Stomach (tissue), 4 donors: ENCODE results near the gene SLC35E2B.

Experiments
- CTCF ChIP-seq, 7 experiments: fragments of 450-650 bp in 4 of 7; fragments of 200-600 bp in 3 of 7; sonication (generic) in 3 of 7; IDR thresholded peaks; one replicate each; pipeline ENCODE4 v1.5.1; 2016 to 2019; ENCODE audit warnings: antibody characterized with exemption in 7 of 7, control low read depth in 2 of 7, mild to moderate bottlenecking in 1 of 7
- POLR2A ChIP-seq, 4 donors: fragments of 450-650 bp; IDR thresholded peaks; one replicate each; pipeline ENCODE4 v1.6.1; 2016; ENCODE audit warnings: antibody characterized with exemption in 4 of 4, control low read depth in 2 of 4, mild to moderate bottlenecking in 1 of 4, moderate library complexity in 1 of 4

- TF ChIP-seq CTCF (IDR thresholded peaks at IDR 0.05) (no peak), POLR2A (IDR thresholded peaks at IDR 0.05) (no peak)
Measured at GRCh38 chr1:1666526-1666925, 26.1 kb downstream of the SLC35E2B start.
